Common myeloid progenitor, CD34-positive (primary cell): ENCODE measurements around the gene GALNT14.

ENCODE experiments used
- CTCF ChIA-PET: fragments of 350-600 bp; sonication (Branson Sonifier 250); formaldehyde crosslinking; loops from one replicate; lab custom pipeline; 2021; ENCODE audit warnings: antibody characterized with exemption; lab: Charles Lee
- POLR2A ChIA-PET: fragments of 350-600 bp; sonication (Branson Sonifier 250); formaldehyde crosslinking; loops from one replicate; lab custom pipeline; 2021; ENCODE audit warnings: antibody characterized with exemption; lab: Charles Lee
- DNase-seq, 3 donors: peaks; one replicate each; pipeline versions ENCODE4 v3.0.0 to v3.0.0-alpha.2; 2013
- H3K27ac ChIP-seq, 2 experiments: 1 replicate in 1 of 2; 2 replicates in 1 of 2; pipeline ENCODE4 v1.7.0; 2013; ENCODE audit warnings: inconsistent platforms in 2 of 2, low read length in 2 of 2, mild to moderate bottlenecking in 2 of 2, low read depth in 1 of 2, moderate library complexity in 1 of 2; ENCODE audit not compliant: severe bottlenecking in 2 of 2, insufficient read depth in 1 of 2, poor library complexity in 1 of 2
- H3K27me3 ChIP-seq, 5 experiments: replicated peaks in 2 of 5; 1 replicate in 3 of 5; 2 replicates in 2 of 5; pipeline versions ENCODE4 v1.6.1 to v1.7.0; 2013; ENCODE audit warnings: low read length in 4 of 5, mild to moderate bottlenecking in 2 of 5, moderate library complexity in 2 of 5, inconsistent platforms in 1 of 5; ENCODE audit not compliant: insufficient read depth in 5 of 5, control insufficient read depth in 4 of 5
- H3K36me3 ChIP-seq, 4 experiments: 1 replicate in 2 of 4; 2 replicates in 2 of 4; pipeline versions ENCODE4 v1.6.1 to v1.7.0; 2013; ENCODE audit warnings: low read length in 3 of 4, control low read depth in 1 of 4, mild to moderate bottlenecking in 1 of 4; ENCODE audit not compliant: control insufficient read depth in 4 of 4, insufficient read depth in 4 of 4
- H3K4me1 ChIP-seq, 4 experiments: 1 replicate in 3 of 4; 2 replicates in 1 of 4; pipeline versions ENCODE4 v1.6.1 to v1.7.1; 2013; ENCODE audit warnings: low read length in 3 of 4, mild to moderate bottlenecking in 3 of 4, control low read depth in 1 of 4, inconsistent platforms in 1 of 4, moderate library complexity in 1 of 4; ENCODE audit not compliant: control insufficient read depth in 4 of 4, insufficient read depth in 4 of 4; ENCODE audit errors: control extremely low read depth in 1 of 4
- H3K4me3 ChIP-seq, 7 experiments: 1 replicate in 4 of 7; 2 replicates in 3 of 7; pipeline versions ENCODE4 v1.5.1 to v1.7.0; 2013; ENCODE audit warnings: mild to moderate bottlenecking in 7 of 7, low read length in 6 of 7, moderate library complexity in 6 of 7, inconsistent platforms in 2 of 7, low read depth in 2 of 7, control low read depth in 1 of 7; ENCODE audit not compliant: insufficient read depth in 4 of 7, control insufficient read depth in 1 of 7; ENCODE audit errors: extremely low read depth in 1 of 7
- H3K9me3 ChIP-seq, 5 experiments: 1 replicate in 4 of 5; 2 replicates in 1 of 5; pipeline versions ENCODE4 v1.6.1 to v1.7.1; 2013; ENCODE audit warnings: low read length in 4 of 5, mild to moderate bottlenecking in 2 of 5, inconsistent platforms in 1 of 5, low read depth in 1 of 5, moderate library complexity in 1 of 5; ENCODE audit not compliant: control insufficient read depth in 4 of 5, insufficient read depth in 2 of 5; ENCODE audit errors: control extremely low read depth in 1 of 5
- WGBS: methylation state at CpG from one replicate; pipeline ENCODE4 v1.1.5; 2013; ENCODE audit not compliant: insufficient coverage; 5-methylcytosine and 5-hydroxymethylcytosine counted together

GALNT14 gene

DNA sequence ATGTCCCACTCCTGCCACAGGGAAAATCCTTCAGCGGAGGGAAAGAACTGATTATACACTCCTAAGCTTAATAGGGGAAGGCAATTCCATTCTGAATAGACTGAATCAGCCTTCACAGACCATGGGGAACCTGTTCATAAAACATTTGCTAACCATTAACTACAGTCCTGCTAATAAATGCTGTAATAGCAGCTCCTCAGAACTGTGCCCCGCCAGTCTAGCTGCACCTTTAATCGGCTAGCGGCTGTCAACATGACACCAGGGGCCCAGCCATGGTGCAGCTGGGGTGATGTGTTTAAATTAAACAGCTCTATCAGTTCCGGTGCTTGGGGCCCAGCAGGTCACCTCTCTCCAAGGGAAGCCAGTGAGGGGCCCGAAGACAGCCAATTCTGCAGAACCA, 77.8 kb downstream of the GALNT14 start:
- H3K9me3 ChIP-seq: peaks cover 0 to 5% (median 2%) of the 10 kb centered on the region in 5 experiments
- H3K4me3 ChIP-seq: no peak overlapping the region
- CTCF ChIA-PET: no interaction called here
- H3K27me3 ChIP-seq: no peaks in the 10 kb centered on the region
- H3K27ac ChIP-seq: no peak overlapping the region
- H3K4me1 ChIP-seq: peaks cover 0 to 2% (median 0%) of the 10 kb centered on the region in 4 experiments
- 90% methylated on average over 3 of the region's 6 CpGs for WGBS
- DNase-seq: no peak
- no peaks in the 10 kb centered on the region for H3K36me3 ChIP-seq
- POLR2A ChIA-PET: no interaction called here

DNA sequence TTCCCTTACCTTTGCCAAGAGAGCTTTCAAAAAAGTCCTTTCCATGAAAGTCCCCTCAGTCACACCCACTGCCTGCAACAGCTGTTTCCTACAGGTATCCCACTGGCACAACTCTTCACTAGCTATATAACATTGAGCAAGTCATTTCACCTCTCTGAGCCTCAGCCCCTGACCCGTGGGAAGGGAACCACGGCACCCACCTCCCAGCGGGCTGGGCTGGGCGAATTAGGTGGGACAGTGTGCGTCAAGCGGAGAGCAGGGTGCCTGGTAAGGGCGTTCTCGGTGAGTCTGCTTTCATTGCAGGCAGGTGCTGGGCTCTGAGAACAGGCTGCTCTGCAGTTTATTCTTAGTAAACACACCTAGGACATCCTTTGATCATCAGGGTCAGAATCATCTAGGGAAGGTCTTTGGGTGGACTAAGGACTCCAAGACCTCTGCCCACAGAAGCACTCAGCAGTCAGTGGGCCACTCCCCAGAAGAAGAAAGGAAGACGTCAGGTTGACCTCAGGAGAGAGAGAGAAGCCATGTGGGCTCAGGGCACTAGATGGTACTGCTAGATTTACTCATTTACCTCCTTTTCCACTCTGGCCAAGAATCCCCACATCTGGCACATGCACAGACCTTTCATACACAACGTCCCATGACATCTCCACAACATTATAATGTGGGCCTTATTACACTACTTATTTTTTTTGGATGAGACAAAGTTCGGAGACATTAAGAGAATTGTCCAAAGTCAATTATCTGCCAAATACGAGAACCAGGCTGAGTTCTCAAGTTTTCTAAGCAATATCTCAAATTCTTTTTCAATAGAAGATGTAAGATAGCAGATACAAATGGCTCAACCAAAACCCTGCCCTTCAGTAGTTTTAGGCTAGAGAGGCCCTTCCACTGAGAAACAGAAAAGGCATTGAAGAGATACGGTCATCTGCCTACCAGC, 79.9 kb downstream of the GALNT14 start:
- Histone ChIP-seq H3K27me3 (no peaks in the 10 kb centered on the region), H3K36me3 (no peaks in the 10 kb centered on the region), H3K27ac (no peak overlapping the region), H3K4me3 (no peak overlapping the region), H3K9me3 (peaks cover 0 to 5% (median 2%) of the 10 kb centered on the region in 5 experiments), H3K4me1 (peaks cover 0 to 10% (median under 1%) of the 10 kb centered on the region in 4 experiments)
- ChIA-PET CTCF (no interaction called here), POLR2A (no interaction called here)
- 98% methylated on average over 10 of the region's 13 CpGs for WGBS
- no peak for DNase-seq

- H3K27me3 ChIP-seq: no peaks in the 10 kb centered on the region
- no peak for DNase-seq
- 100% methylated on average over 1 of the region's 3 CpGs for WGBS
- H3K4me3 ChIP-seq: no peak overlapping the region
- peaks cover 0 to 5% (median 2%) of the 10 kb centered on the region in 5 experiments for H3K9me3 ChIP-seq
- CTCF ChIA-PET: no interaction called here
- no peak overlapping the region for H3K27ac ChIP-seq
- POLR2A ChIA-PET: no interaction called here
- peaks cover 0 to 10% (median under 1%) of the 10 kb centered on the region in 4 experiments for H3K4me1 ChIP-seq
- H3K36me3 ChIP-seq: no peaks in the 10 kb centered on the region
These were observed 80.5 kb downstream of the GALNT14 start for GRCh38 chr2:31057691-31058090.

- peaks cover 0 to 3% (median 0%) of the 10 kb centered on the region in 5 experiments for H3K9me3 ChIP-seq
- H3K27me3 ChIP-seq: no peaks in the 10 kb centered on the region
- CTCF ChIA-PET: no interaction called here
- no peak for DNase-seq
- H3K4me3 ChIP-seq: no peak overlapping the region
- no peaks in the 10 kb centered on the region for H3K36me3 ChIP-seq
- POLR2A ChIA-PET: no interaction called here
- H3K4me1 ChIP-seq: peaks cover 5 to 25% (median 16%) of the 10 kb centered on the region in 4 experiments
- WGBS: 98% methylated on average over 5 of the region's 6 CpGs
- no peak overlapping the region for H3K27ac ChIP-seq
These were observed 82.3 kb downstream of the GALNT14 start for GRCh38 chr2:31055938-31056337.

DNA sequence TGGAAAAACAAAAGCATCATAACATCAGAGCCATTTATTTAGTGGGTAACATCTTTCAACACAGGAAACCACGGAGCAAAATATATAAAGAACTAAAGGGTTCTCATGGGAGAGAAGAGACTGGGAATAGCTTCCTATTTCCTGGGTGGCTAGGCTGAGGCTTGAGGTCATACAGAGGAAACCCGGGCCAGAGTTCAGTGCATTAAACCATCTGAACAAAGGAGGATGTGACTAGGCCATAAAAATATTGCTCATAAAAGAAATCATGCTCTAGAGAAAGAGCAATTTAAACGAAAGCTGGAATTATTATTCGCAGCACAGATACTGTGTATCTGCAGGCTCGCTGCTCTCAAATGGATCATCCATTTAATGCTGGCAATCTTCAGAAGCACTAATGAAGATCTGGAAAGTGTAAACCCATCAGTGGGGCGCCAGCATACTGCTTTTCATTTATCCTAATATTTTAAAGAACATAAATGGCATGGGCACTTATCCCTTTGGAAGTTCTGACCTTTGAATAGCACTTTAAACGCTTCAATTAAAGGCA, 83.3 kb downstream of the GALNT14 start:
- Histone ChIP-seq H3K4me1 (peaks cover 8 to 34% (median 18%) of the 10 kb centered on the region in 4 experiments), H3K27ac (no peak overlapping the region), H3K4me3 (no peak overlapping the region), H3K9me3 (no peaks in the 10 kb centered on the region), H3K27me3 (no peaks in the 10 kb centered on the region), H3K36me3 (no peaks in the 10 kb centered on the region)
- POLR2A ChIA-PET: interaction anchor here (0.6 kb wide), 1 partner anchor 189 kb away, joined by 3 read pairs; no protein-coding TSS in a partner anchor
- WGBS: 94% methylated on average over 7 of the region's 7 CpGs
- CTCF ChIA-PET: no interaction called here
- DNase-seq: no peak

DNA sequence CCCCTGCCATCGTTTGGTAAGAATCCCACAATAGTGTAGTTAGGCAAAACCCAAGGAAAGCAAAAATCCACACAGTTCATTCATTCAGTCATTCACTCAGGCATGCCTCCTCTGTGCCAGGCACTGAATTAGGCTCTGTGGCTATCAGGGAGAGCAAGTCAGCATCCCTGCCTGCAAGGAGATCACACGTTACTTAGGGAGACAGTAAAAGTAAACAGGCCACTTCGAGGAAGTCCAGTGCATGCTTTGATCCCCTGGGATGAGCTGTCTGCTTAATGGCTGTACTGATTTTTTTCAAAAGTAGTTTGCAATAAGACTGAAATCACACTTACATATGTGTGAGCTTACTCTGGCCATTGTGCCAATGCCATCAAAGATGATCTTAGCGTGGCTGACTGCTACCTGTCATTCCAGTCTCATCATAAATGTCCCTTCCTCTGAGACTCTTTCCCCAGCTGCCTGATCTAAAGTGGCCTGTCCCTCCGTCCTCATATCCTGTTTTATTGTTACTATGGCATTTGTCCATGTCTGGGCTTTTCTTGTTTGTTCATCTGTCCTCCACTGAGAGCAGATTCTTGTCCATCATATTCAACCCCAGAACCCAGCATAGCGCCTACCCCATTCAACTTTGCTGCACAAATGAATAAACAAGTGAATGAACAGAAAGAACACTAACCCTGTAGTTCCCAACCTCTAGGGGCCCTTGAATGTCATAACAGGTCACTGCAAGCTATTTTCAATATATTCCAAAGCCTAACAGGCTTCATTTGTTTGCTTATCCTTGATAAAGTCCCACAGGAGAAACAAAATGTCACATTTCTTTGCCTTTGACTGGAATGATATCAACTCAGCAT, 84.1 kb downstream of the GALNT14 start:
- ChIA-PET CTCF (no interaction called here), POLR2A (no interaction called here)
- H3K27ac ChIP-seq: no peak overlapping the region
- no peaks in the 10 kb centered on the region for H3K9me3 ChIP-seq
- no peak for DNase-seq
- no peaks in the 10 kb centered on the region for H3K36me3 ChIP-seq
- no peaks in the 10 kb centered on the region for H3K27me3 ChIP-seq
- H3K4me3 ChIP-seq: no peak overlapping the region
- peaks cover 8 to 41% (median 18%) of the 10 kb centered on the region in 4 experiments for H3K4me1 ChIP-seq
- WGBS: 86% methylated on average over 6 of the region's 6 CpGs
